HG03097 (cell line): Measurements from ENCODE around the gene SDR42E1.

Experiments
- ATAC-seq: cut with Tn5 transposase; IDR thresholded peaks from one replicate; pipeline ENCODE4 v1.9.1; 2021; ENCODE audit not compliant: unreplicated experiment, low FRiP score

Gene SDR42E1

DNA sequence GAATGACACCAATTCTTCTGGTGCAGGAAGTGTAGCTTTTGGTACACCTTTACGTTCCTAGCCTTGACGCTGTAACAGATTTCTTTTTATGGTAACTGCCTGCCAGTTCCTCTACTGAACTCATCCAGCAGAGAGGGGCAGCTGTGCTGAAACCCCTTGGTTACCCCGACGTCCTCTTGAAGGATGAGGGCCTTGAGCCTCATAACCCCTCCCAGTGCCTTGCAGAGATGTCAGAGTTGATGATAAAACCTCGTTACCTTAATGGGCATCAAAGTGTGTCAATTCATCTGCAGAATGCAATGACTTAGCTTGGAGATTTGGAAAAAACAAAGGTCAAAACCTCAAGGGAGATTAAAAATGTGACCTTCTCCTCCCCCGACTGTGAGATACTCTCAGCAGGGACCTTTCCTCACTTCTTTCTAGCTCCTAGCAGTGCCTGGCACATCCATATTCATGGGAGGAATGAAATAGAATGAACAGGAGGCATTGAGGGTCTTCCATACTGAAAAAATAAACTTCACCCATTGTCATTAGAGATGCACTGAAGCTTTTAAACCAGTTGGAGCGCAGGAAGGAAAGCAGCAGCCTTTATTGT, 69.2 kb downstream of the SDR42E1 start:
- ATAC-seq = no peak

GRCh38 chr16:81940781-81941560, 70.3 kb downstream of the SDR42E1 start:
- ATAC-seq = no peak

DNA sequence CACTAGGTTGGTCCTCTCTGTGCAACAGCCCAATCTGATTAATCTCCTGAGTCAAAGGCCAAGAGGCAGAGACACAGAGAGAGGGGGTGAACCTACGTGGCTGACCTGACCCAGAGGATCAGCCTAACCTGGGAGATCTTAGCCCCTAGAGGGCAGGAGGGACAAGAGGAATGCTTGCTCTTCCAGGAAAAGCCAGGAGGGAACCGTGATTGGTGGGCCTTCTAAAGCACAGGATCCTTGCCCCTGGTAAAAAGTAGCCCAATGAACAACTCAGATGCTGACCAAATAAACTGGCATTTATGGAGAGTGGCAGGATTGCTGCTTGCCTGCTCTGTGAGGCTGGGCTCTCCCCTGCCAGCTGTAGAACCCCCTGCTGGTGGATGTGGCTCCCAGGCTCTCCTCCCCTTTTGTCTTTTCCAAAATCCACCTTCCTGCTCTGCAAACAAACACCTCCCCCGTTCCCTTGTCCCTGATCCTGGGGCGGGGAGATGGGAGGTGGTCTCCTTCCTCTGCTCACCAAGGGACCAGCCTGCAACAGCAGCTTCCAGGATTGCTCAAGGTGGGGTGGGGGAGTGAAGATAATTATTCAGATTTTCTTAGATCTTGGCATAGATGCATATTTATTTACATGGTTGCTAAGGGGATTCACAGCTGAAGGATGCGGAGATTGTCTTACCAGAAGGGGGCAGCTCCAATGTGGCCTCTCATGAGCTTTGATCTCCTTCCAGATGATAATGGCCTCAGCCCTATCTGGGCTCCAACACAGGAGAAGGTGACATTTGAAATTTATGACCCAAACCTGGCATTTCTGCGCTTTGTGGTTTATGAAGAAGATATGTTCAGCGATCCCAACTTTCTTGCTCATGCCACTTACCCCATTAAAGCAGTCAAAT, 71.9 kb downstream of the SDR42E1 start:
- no peak for ATAC-seq
